NCI-H524 (cell line): Measurements from ENCODE around the gene HPCA.
"Not testable (repeated sequence)": the region's sequence is repeated elsewhere in the genome, so short reads cannot be mapped to it uniquely, and the experiment has no call there.

Experiments
- DNase-seq, 2 experiments: peaks; one replicate each; lab custom pipeline; 2025; lab: John Stamatoyannopoulos, UW

HPCA gene

DNA sequence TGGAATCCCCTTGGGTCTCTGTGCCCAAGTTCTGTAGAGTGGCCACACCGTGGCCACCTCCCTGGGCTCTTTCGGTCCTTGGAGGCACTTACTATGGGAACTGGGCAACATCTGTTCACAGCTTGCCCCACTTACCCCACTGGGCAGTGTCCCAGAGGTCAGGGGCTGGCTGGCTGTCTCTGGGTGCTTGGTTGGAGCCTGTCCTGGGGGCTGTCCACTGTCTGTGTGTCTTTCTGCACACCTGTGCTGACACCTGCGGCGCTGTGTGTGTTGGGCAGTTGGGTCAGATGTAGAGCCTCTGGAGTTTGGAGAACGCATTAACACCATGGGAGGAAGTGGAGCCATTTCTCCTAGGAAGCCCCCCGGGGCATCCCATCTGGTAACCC is 16.2 kb downstream of the HPCA start:
- no peak for DNase-seq

- no peak for DNase-seq
These were observed 17.9 kb downstream of the HPCA start for GRCh38 chr1:32903991-32904785.

GRCh38 chr1:32904797-32905196 is 18.5 kb downstream of the HPCA start:
- DNase-seq: no peak

GRCh38 chr1:32905588-32905987 is 19.3 kb downstream of the HPCA start:
- DNase-seq: not testable (repeated sequence)

GRCh38 chr1:32906654-32907053 is 20.4 kb downstream of the HPCA start:
- no peak for DNase-seq

DNA sequence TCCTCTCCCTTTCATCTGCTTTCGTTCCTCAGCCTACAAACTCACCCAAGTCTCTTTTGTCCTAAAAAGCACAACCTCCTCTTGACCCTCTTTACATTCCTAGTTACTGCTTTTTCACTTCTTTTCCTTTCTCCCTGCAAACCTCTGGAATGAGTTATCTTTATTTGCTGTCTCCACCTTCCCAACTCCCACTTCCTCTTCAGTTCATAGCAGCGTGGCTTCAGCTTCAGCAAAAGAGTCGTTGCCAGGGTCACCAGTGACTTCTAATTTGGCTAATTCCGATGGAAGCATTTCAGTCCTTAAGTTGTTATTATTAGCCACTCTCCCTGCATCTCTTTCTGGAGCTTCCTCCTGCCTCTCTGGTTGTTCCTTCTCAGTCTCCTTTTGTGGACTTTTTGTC is 21.1 kb downstream of the HPCA start:
- no peak for DNase-seq

DNA sequence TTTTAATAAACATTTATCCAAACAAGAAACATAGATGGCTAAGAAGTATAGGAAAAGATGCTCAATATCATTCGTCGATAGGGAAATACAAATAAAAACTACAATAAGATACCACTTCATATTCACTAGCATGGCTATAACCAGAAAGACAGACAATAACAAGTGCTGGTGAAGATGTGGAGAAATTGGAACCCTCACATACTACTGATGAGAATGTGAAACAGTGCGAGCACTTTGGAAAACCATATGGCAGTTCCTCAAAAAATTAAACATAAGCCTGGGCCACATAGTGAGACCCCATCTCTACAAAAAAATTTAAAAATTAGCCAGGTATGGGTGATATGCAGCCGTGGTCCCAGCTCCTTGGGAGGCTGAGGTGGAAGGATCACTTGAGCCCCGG is 24.0 kb downstream of the HPCA start:
- no peak for DNase-seq

GRCh38 chr1:32915766-32916706 is 29.7 kb downstream of the HPCA start:
- DNase-seq: no peak

DNA sequence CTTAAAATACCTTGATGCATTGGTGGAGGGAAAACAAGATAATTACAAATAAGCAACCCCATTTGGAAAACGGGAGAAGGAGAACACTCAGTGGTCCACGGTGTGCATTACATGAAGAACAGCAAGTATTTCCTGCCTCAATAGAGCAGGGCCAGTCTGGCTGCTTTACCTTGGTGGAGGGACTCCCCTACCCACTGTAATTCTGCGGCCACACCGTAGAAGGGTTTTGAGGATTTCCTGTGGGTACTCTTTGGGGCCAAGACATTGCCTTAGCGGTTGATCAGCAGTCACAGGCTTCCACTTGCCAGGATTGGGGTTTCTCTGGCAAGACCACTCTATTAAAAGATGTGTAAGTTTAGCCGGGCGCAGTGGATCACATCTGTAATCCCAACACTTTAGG is 31.2 kb downstream of the HPCA start:
- no peak for DNase-seq

DNA sequence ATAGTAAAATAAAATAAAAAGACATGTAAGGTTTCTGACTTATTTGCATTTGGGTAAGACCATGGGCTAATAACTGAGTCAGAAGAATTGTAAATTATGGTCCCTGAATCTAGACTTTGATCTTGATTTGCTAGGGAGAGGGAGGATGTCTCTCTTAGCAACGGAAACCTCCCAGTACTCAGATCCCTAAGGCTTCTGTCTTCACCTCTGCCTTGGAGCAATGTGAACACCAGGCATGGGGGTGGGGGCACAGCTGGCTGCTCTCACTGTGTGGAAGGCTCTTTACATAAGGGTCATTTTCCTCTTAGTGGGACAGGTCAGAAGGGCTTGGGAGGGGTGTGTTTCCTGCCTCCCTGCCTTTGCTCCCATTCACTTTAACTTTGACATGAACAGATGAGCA is 31.9 kb downstream of the HPCA start:
- DNase-seq: no peak

DNA sequence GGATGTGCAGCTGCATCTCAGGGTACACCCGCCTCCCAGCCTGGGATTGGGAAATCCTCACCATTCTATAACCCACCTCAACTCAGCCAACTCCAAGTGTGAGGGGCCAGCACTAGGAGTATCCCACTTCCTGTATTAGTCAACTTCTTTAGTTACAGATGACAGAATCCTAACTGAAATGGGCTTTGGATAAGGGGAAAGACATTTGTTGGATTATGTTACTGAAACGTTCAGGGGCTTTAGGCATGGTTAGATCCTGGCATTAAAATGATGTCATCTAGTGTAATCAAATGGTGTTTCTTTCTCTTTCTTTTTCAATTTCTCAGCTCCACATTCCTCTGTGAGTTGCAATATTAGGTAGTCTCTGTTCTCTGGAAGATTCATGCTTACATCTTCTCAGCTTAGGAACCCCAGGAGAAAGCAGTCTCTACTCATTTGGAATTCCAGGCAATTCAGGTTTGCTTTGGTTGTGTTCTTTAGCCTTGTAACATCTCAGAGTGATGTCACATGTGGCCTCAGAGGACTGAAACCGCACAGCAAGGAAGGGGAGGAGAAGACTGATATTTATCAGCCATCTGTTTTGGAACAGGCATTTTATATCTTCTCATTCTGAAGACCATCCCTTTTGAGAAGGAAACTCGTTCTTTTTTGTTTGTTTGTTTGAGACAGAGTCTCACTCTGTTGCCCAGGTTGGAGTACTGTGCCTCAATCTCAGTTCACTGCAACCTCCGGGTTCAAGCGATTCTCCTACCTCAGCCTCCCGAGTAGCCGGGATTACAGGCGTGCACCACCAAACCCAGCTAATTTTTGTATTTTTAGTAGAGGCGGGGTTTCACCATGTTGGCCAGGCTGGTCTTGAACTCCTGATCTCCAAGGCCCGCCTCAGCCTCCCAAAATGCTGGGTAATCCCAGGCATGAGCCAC is 33.8 kb downstream of the HPCA start:
- DNase-seq: no peak

- no peak for DNase-seq
These were observed 34.5 kb downstream of the HPCA start for GRCh38 chr1:32920833-32921232.

GRCh38 chr1:32924881-32925344 is 38.6 kb downstream of the HPCA start:
- no peak for DNase-seq

GRCh38 chr1:32925403-32926162 is 39.3 kb downstream of the HPCA start:
- DNase-seq: peak in 1 of 2 experiments; percentile 59

GRCh38 chr1:32926562-32926961 is 40.3 kb downstream of the HPCA start:
- no peak for DNase-seq

- no peak for DNase-seq
These were observed 41.1 kb downstream of the HPCA start for GRCh38 chr1:32927441-32927840.

DNA sequence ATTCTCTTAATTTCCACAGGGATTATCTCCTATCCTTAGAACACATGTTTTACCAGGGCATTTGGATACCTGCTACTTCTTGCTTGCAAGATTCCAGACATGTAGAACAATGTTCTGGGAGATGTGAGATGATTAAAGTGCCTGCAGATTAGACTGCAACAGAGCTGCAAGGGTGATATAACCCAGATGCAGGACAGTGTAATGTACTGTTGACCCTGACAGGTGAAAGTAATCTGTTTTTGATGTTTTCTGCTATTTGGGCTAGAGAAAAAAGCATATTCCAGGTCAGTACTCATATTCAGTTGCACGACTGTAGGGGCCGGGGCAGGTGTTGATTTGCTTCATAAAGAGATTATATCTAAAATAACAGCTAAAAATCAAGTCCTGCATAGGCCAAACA is 42.0 kb downstream of the HPCA start:
- no peak for DNase-seq

DNA sequence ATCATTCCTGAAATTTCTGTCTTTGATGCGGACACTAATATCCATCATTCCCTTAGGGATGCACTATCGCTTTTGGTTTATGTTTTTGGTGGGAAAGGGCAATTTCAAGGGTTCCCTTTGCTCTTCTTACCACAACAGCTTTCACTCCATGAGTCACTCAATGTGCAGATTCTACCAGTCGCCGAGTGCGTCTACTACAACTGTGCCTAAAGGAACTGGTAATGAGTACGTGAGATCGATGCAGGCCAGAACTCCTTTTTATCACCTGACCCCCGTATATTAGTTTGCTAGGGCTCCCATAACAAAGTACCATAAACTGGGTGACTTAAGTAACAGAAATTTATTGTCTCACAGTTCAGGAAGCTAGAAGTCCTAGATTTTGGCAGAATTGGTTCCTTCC is 42.4 kb downstream of the HPCA start:
- no peak for DNase-seq

DNA sequence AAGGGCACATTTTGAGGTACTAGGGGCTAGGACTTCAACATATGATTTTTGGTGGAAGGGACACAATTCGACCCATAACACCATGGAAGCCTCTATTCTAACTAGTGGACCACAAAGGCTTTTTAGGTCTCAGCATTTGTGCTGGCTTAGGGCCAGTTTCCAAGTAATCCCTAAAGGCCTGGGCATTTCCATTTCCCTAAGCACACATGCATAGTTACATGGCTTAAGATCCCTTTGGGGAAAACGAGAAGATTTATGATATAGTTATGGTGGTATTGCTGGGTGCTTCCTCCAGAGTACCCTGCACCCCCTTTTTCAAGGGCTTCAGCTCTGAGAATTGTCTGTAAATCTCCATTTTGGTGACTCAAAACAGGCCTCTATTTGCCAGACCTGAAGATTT is 43.1 kb downstream of the HPCA start:
- DNase-seq: peak; percentile 23 to 30

GRCh38 chr1:32931760-32932159 is 45.5 kb downstream of the HPCA start:
- DNase-seq: no peak

DNA sequence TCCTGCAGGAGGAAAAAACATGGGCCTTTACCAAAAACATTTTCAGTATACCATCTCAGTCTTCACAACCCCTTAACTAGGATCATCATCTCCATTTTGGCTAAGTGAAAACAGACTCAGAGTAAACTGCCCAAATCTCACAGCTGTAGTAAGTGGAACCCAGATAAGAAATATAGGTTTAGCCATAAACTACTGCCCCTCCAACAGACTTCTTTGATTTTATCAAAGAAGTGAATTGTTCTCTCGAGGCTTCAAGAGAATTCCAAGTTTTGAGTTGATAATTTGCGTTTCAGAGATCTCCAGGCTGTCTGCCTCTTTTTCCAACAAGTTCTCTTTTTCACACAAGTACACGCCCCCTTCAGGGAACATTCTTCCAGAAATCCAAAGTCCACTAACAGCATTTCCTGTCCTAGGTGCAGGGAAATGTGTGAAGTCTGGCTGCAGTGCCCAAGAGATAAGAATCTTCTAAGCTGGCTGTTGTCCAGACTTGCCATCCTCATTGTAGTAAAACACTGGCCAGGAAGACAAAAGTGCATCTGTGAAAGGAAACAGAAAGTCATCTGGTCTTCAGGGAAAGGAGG is 47.5 kb downstream of the HPCA start:
- DNase-seq: no peak
